IMR-90 (cell line): ENCODE data around the gene PDE6A. TPM values are rescaled to one million over a fixed set of nuclear protein-coding genes. Genes with fewer than 3 reads are reported as not detected.

Experiments
- ATAC-seq: fragments of 200-7000 bp; cut with Tn5 transposase; 2 replicates; pipeline ENCODE4 v1.9.1; 2020; ENCODE audit warnings: low read depth, mild to moderate bottlenecking, moderate library complexity
- BruUV-seq: library from RNA; stranded (reverse); fragments of 400-500 nt; replicated peaks from 2 replicates; lab custom pipeline; 2021; lab: Mats Ljungman, UMichigan
- CTCF ChIA-PET: fragments of 300-600 bp; formaldehyde crosslinking; extraction: SDS; loops from one replicate; lab custom pipeline; 2021; ENCODE audit warnings: antibody characterized with exemption; lab: Yijun Ruan, JAX
- POLR2A ChIA-PET: fragments of 300-600 bp; sonication (Branson Sonifier 250); formaldehyde crosslinking; loops from one replicate; lab custom pipeline; 2022; ENCODE audit warnings: antibody characterized with exemption; ENCODE audit not compliant: unreplicated experiment; lab: Charles Lee
- DNase-seq: peaks from one replicate; pipeline ENCODE4 v3.0.0; 2013
- H2AFZ ChIP-seq: replicated peaks from 2 replicates; pipeline ENCODE3; 2013; ENCODE audit warnings: low read length, mild to moderate bottlenecking; ENCODE audit not compliant: poor library complexity
- H2AK5ac ChIP-seq: 2 replicates; pipeline ENCODE4 v1.6.1; 2013; ENCODE audit warnings: low read depth, low read length, inconsistent platforms
- H2AK9ac ChIP-seq: replicated peaks from 2 replicates; pipeline ENCODE3; 2013; ENCODE audit warnings: mild to moderate bottlenecking, low read depth, low read length, moderate library complexity; ENCODE audit not compliant: poor library complexity
- H2BK120ac ChIP-seq: 2 replicates; pipeline ENCODE4 v1.6.1; 2013; ENCODE audit warnings: low read depth, low read length, inconsistent platforms
- H2BK15ac ChIP-seq: 3 replicates; pipeline ENCODE4 v1.6.1; 2013; ENCODE audit warnings: low read depth, low read length, inconsistent platforms
- H2BK20ac ChIP-seq: 2 replicates; pipeline ENCODE4 v1.6.1; 2013; ENCODE audit warnings: low read depth, mild to moderate bottlenecking, inconsistent platforms, low read length, moderate library complexity
- H2BK5ac ChIP-seq: 2 replicates; pipeline ENCODE4 v1.6.1; 2013; ENCODE audit warnings: mild to moderate bottlenecking, low read depth, low read length, inconsistent platforms; ENCODE audit not compliant: poor library complexity, severe bottlenecking
- H3K14ac ChIP-seq: replicated peaks from 2 replicates; pipeline ENCODE4 v1.6.1; 2013; ENCODE audit warnings: low read depth, low read length, inconsistent platforms
- H3K18ac ChIP-seq: 2 replicates; pipeline ENCODE4 v1.6.1; 2013; ENCODE audit warnings: low read depth, low read length, control low read depth
- H3K23ac ChIP-seq: 2 replicates; pipeline ENCODE4 v1.6.1; 2013; ENCODE audit warnings: low read depth, low read length, inconsistent platforms
- H3K27ac ChIP-seq: 2 replicates; pipeline ENCODE4 v1.5.1; 2013; ENCODE audit warnings: mild to moderate bottlenecking, control low read depth, low read length; ENCODE audit not compliant: insufficient read depth
- H3K27me3 ChIP-seq: 2 replicates; pipeline ENCODE4 v1.6.1; 2013; ENCODE audit warnings: low read length; ENCODE audit not compliant: control insufficient read depth, insufficient read depth
- H3K36me3 ChIP-seq: 2 replicates; pipeline ENCODE4 v1.6.1; 2013; ENCODE audit warnings: low read length, mixed read lengths; ENCODE audit not compliant: control insufficient read depth, insufficient read depth
- H3K4ac ChIP-seq: 2 replicates; pipeline ENCODE4 v1.6.1; 2013; ENCODE audit warnings: low read depth, low read length, inconsistent platforms
- H3K4me1 ChIP-seq: 2 replicates; pipeline ENCODE4 v1.6.1; 2013; ENCODE audit warnings: low read length, mixed read lengths; ENCODE audit not compliant: control insufficient read depth, insufficient read depth
- H3K4me2 ChIP-seq: 2 replicates; pipeline ENCODE4 v1.6.1; 2013; ENCODE audit warnings: low read depth, mild to moderate bottlenecking, control low read depth, low read length, moderate library complexity
- H3K4me3 ChIP-seq: 2 replicates; pipeline ENCODE4 v1.5.1; 2013; ENCODE audit warnings: low read depth, mild to moderate bottlenecking, control low read depth, low read length, moderate library complexity; ENCODE audit not compliant: insufficient read depth
- H3K56ac ChIP-seq: 2 replicates; pipeline ENCODE4 v1.6.1; 2013; ENCODE audit warnings: low read length, inconsistent platforms; ENCODE audit not compliant: insufficient read depth; ENCODE audit errors: extremely low read depth
- H3K79me1 ChIP-seq, 2 experiments: 2 replicates each; pipeline ENCODE4 v1.6.1; 2013; ENCODE audit warnings: low read length in 2 of 2, inconsistent platforms in 1 of 2, low read depth in 1 of 2
- H3K9ac ChIP-seq: 2 replicates; pipeline ENCODE4 v1.6.1; 2013; ENCODE audit warnings: low read depth, low read length, control low read depth
- H3K9me1 ChIP-seq: 2 replicates; pipeline ENCODE4 v1.6.1; 2013; ENCODE audit warnings: low read length, inconsistent platforms; ENCODE audit not compliant: insufficient read depth
- H3K9me3 ChIP-seq: 2 replicates; pipeline ENCODE4 v1.6.1; 2013; ENCODE audit warnings: low read length; ENCODE audit not compliant: control insufficient read depth, insufficient read depth
- H4K20me1 ChIP-seq: 2 replicates; pipeline ENCODE4 v1.6.1; 2013; ENCODE audit warnings: low read length, inconsistent platforms; ENCODE audit not compliant: insufficient read depth
- H4K5ac ChIP-seq: 2 replicates; pipeline ENCODE4 v1.6.1; 2013; ENCODE audit warnings: mild to moderate bottlenecking, low read depth, low read length, control low read depth
- H4K8ac ChIP-seq, 2 experiments: 2 replicates each; pipeline ENCODE4 v1.6.1; 2013; ENCODE audit warnings: low read depth in 2 of 2, low read length in 2 of 2, control low read depth in 1 of 2, inconsistent platforms in 1 of 2
- H4K91ac ChIP-seq: 2 replicates; pipeline ENCODE4 v1.6.1; 2013; ENCODE audit warnings: low read depth, low read length, inconsistent platforms; ENCODE audit not compliant: insufficient read depth
- CEBPB ChIP-seq: IDR thresholded peaks from 2 replicates; pipeline ENCODE4 v1.6.1; 2012; ENCODE audit warnings: low read depth, low read length, improper control_type of control experiment
- CHD1 ChIP-seq: IDR thresholded peaks from 2 replicates; pipeline ENCODE4 v1.6.1; 2012; ENCODE audit warnings: low read depth, low read length, improper control_type of control experiment
- CTCF ChIP-seq: conservative IDR thresholded peaks from 2 replicates; pipeline ENCODE4 v1.5.1; 2012; ENCODE audit warnings: mild to moderate bottlenecking, low read depth, low read length, improper control_type of control experiment
- ELK1 ChIP-seq: fragments of 150-350 bp; IDR thresholded peaks from 2 replicates; pipeline ENCODE4 v1.6.1; 2016; ENCODE audit warnings: low read depth, mild to moderate bottlenecking, low read length, moderate library complexity, borderline replicate concordance
- FOS ChIP-seq: fragments of 150-350 bp; IDR thresholded peaks from 2 replicates; pipeline ENCODE4 v1.6.1; 2016; ENCODE audit warnings: low read depth, low read length
- MAFK ChIP-seq: IDR thresholded peaks from 2 replicates; pipeline ENCODE4 v1.6.1; 2012; ENCODE audit warnings: low read depth, low read length, improper control_type of control experiment
- MAZ ChIP-seq: IDR thresholded peaks from 2 replicates; pipeline ENCODE4 v1.6.1; 2012; ENCODE audit warnings: low read depth, mild to moderate bottlenecking, low read length, improper control_type of control experiment, moderate library complexity, borderline replicate concordance
- NFE2L2 ChIP-seq: fragments of 150-350 bp; IDR thresholded peaks from 2 replicates; pipeline ENCODE4 v1.6.1; 2016; ENCODE audit warnings: low read depth, mild to moderate bottlenecking, low read length
- POLR2A ChIP-seq: IDR thresholded peaks from 2 replicates; pipeline ENCODE4 v1.6.1; 2012; ENCODE audit warnings: mild to moderate bottlenecking, low read depth, low read length
- RAD21 ChIP-seq: IDR thresholded peaks from 2 replicates; pipeline ENCODE4 v1.6.1; 2012; ENCODE audit warnings: low read length, improper control_type of control experiment
- RCOR1 ChIP-seq: IDR thresholded peaks from 2 replicates; pipeline ENCODE4 v1.6.1; 2012; ENCODE audit warnings: mild to moderate bottlenecking, low read length, improper control_type of control experiment; ENCODE audit not compliant: insufficient replicate concordance
- RFX5 ChIP-seq: IDR thresholded peaks from 2 replicates; pipeline ENCODE4 v1.8.0; 2012; ENCODE audit warnings: low read depth, mild to moderate bottlenecking, low read length, moderate library complexity
- SMC3 ChIP-seq: fragments of 150-350 bp; IDR thresholded peaks from 2 replicates; pipeline ENCODE4 v1.6.1; 2016; ENCODE audit warnings: low read depth, mild to moderate bottlenecking, antibody characterized with exemption, low read length, moderate library complexity
- WGBS, 2 experiments: methylation state at CpG; one replicate each; pipeline versions ENCODE4 v1.1.5 to v1.1.7; 2013; ENCODE audit warnings: missing lambda C conversion rate in 2 of 2; ENCODE audit not compliant: insufficient read length in 1 of 2; ENCODE audit errors: extremely low coverage in 2 of 2; 5-methylcytosine and 5-hydroxymethylcytosine counted together
- dilution Hi-C: fragments of 300-500 bp; cut with HindIII; formaldehyde crosslinking; loops from one replicate; pipeline ENCODE4 v1.14.3; 2018; ENCODE audit warnings: low sequenced_read_pairs; ENCODE audit not compliant: unreplicated experiment
- in situ Hi-C: fragments of 300-500 bp; cut with MboI; formaldehyde crosslinking; loops from 3 replicates; pipeline ENCODE4 v1.14.3; 2019; ENCODE audit warnings: low sequenced_read_pairs, inconsistent platforms, mixed read lengths
- intact Hi-C: fragments of 100-400 bp; cut with micrococcal nuclease; formaldehyde crosslinking; loops from 2 replicates; pipeline ENCODE4 v1.10.0; 2022
- polyA plus RNA-seq, 3 experiments: library from polyadenylated mRNA; depleted of rRNA; stranded (reverse); fragments of >200 nt; gene quantifications; 2 replicates each; pipeline ENCODE4 v1.2.3, GENCODE V29; 2012; ENCODE audit warnings: low replicate concordance in 1 of 3
- total RNA-seq: library from RNA; depleted of rRNA; stranded (reverse); fragments of >200 nt; gene quantifications from 2 replicates; pipeline ENCODE4 v1.2.3, GENCODE V29; 2012
- TF ChIP-seq, protein P1 (sequence below): fragments of 150-350 bp; IDR thresholded peaks from 2 replicates; pipeline ENCODE4 v1.6.1; 2017; ENCODE audit warnings: mild to moderate bottlenecking, antibody characterized with exemption, low read length, low read depth

The PDE6A gene
- total and polyA plus RNA-seq, 2 of the 4 experiments (the other 2 are of a cell fraction): not detected

GRCh38 chr5:149841851-149842793, 102.5 kb downstream of the PDE6A start:
- no peak overlapping the region for H2AFZ ChIP-seq
- H3K4me1 ChIP-seq: peaks cover 3% of the 10 kb centered on the region; the same call in 1 of the 2 replicates
- H3K27me3 ChIP-seq: peaks cover 4% of the 10 kb centered on the region; the same call in 1 of the 2 replicates
- H3K56ac ChIP-seq: no peak overlapping the region
- H2AK5ac ChIP-seq: no peak overlapping the region
- H3K4ac ChIP-seq: no peak overlapping the region
- H2BK20ac ChIP-seq: no peak overlapping the region
- intact Hi-C loops: no loop called here
- POLR2A ChIA-PET: no interaction called here
- no peaks in the 10 kb centered on the region for H3K9me3 ChIP-seq
- no TSS peak for BruUV-seq
- H4K20me1 ChIP-seq: no peaks in the 10 kb centered on the region
- DNase-seq (no peak), ATAC-seq (no peak)
- no peak overlapping the region for H3K23ac ChIP-seq
- CTCF ChIA-PET: interaction anchor here (5.5 kb wide), 1 partner anchor 11 kb away, joined by 30 read pairs; no protein-coding TSS in a partner anchor
- H4K5ac ChIP-seq: no peak overlapping the region
- H3K4me2 ChIP-seq: no peak overlapping the region
- 90% methylated on average over 6 of the region's 14 CpGs; no CpG with 5 or more reads in 1 of the 2 experiments for WGBS, 2 experiments
- no peak overlapping the region for H3K4me3 ChIP-seq
- no peak overlapping the region for H3K9ac ChIP-seq
- no peak overlapping the region for H4K91ac ChIP-seq
- H4K8ac ChIP-seq: no peak overlapping the region
- no peak overlapping the region for H2BK15ac ChIP-seq
- no peak overlapping the region for H2BK5ac ChIP-seq
- dilution Hi-C loops: no loop called here
- in situ Hi-C loops: loop anchor here (25.0 kb wide), 1 partner anchor 595 kb away; the partner anchor contains the start of gene RPS14
- H2AK9ac ChIP-seq: peak overlapping the region; percentile 70
- H3K27ac ChIP-seq: no peak overlapping the region
- H3K79me1 ChIP-seq: no peaks in the 10 kb centered on the region
- no peaks in the 10 kb centered on the region for H3K36me3 ChIP-seq
- H3K14ac ChIP-seq: no peak overlapping the region
- no peak overlapping the region for H3K18ac ChIP-seq
- no peaks in the 10 kb centered on the region; the same call in 1 of the 2 replicates for H3K9me1 ChIP-seq
- H2BK120ac ChIP-seq: no peak overlapping the region
- TF ChIP-seq CHD1 (no peak), FOS (no peak), ELK1 (no peak), RFX5 (no peak), NFE2L2 (no peak), CEBPB (no peak), CTCF (no peak), POLR2A (no peak), RCOR1 (no peak), MAZ (no peak), RAD21 (no peak), MAFK (no peak), SMC3 (no peak)
- TF ChIP-seq, protein P1, sequence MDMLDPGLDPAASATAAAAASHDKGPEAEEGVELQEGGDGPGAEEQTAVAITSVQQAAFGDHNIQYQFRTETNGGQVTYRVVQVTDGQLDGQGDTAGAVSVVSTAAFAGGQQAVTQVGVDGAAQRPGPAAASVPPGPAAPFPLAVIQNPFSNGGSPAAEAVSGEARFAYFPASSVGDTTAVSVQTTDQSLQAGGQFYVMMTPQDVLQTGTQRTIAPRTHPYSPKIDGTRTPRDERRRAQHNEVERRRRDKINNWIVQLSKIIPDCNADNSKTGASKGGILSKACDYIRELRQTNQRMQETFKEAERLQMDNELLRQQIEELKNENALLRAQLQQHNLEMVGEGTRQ: no peak
